ENCODE measurements around the gene BAG1.

The BAG1 gene

GRCh38 chr9:33220681-33221567, 43.6 kb downstream of the BAG1 start:
- FAIRE-seq (no peak), DNase-seq (ENCODE audit: insufficient read length, low spot score) (no peak)
- TF ChIP-seq CTCF (IDR thresholded peaks at IDR 0.05; ENCODE audit: insufficient read depth, missing control alignments), result no peak

DNA sequence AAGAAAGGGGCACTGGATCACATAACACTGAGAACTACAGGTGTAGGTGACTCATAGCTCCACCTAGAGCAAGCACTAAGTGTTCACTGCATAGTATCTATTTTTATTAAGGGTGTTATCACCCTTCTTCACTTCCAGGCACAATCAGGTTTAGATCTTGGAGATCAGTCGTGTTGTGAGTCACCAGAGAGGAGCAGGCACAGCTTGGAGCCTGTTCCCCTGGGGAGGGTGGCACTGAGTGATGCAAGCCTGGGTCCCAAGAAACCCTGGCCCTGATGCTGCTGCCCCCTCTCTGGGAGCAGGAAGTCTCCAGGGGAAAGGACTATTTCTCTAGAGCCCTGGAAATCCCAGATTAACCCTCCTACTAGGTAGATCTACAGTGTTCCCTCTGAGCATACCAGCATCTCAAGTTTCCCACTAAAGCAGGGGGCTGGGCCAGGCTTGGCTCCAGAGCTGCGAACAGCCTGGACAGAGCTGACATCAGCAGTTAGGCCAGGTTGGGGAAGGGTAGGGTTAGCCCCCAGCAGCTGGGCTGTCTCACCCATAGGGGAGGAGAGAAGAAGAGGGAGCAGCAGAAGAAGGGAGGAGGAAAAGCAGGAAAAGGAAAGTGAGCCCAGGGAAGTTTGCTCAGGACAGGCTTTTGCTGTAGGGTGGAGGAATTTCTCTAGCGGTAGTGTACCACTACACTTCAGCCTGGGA, 52.7 kb downstream of the BAG1 start:
- no peak for TF ChIP-seq CTCF (IDR thresholded peaks at IDR 0.05; ENCODE audit: insufficient read depth, missing control alignments)
- no peak for DNase-seq (ENCODE audit: insufficient read length, low spot score)

GRCh38 chr9:33210006-33210715, 54.3 kb downstream of the BAG1 start:
- FAIRE-seq, result no peak
- TF ChIP-seq CTCF (IDR thresholded peaks at IDR 0.05; ENCODE audit: insufficient read depth, missing control alignments), result no peak
- DNase-seq (ENCODE audit: insufficient read length, low spot score), result no peak

More for the DNA sequence above, 52.7 kb downstream of the BAG1 start:
- FAIRE-seq, result no peak

GRCh38 chr9:33209394-33209793, 55.1 kb downstream of the BAG1 start:
- no peak for FAIRE-seq
- no peak for TF ChIP-seq CTCF (IDR thresholded peaks at IDR 0.05; ENCODE audit: insufficient read depth, missing control alignments)

DNA sequence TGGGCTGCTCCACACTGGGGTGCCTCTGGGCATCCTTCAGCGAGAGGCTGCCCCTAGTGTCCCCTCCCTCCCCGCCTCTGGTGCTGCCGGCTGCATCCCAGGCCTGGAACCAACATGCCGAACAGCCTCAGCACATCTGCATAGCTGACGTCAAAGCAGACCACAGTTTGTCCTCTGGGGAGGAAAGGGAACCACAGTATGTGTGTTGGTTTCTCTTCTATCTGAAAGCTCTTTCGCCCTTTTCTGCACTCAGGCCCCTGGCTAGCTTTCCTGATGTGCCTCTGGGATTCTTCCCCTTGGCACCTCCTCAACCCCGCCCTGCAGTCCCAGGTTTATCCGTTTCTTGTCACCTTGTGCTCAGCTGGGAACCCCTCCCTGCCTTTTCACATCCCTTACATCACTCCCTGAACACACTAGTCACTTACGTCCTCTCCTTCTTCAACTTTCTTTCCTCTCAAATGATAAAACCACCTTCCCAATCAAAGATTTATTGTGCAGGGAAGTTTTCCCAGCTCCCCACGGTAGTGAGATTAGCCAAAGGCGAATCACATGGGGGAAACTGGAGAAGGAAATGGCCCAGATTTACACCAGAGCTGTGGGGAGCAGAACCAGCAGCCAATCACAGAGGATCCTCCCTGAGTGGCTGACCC, 61.8 kb downstream of the BAG1 start:
- FAIRE-seq (no peak), DNase-seq (ENCODE audit: insufficient read length, low spot score) (no peak)
- no peak for TF ChIP-seq CTCF (IDR thresholded peaks at IDR 0.05; ENCODE audit: insufficient read depth, missing control alignments)

More at GRCh38 chr9:33209394-33209793, 55.1 kb downstream of the BAG1 start:
- no peak for DNase-seq (ENCODE audit: insufficient read length, low spot score)
